ENCODE results near the gene LMCD1. TPM values are rescaled to one million over a fixed set of nuclear protein-coding genes. Genes with fewer than 3 reads are reported as not detected.

The LMCD1 gene
- total RNA-seq, 1 donor from 2014 or later: 9.5 TPM

- Mint-ChIP-seq H3K36me3 (ENCODE audit: low read depth, unreplicated experiment) (no peaks in the 10 kb centered on the region), H3K4me3 (ENCODE audit: unreplicated experiment) (no peak overlapping the region)
- TF ChIP-seq CTCF (IDR thresholded peaks at IDR 0.05; ENCODE audit: unreplicated experiment): no peak
These were observed 27.6 kb downstream of the LMCD1 start for GRCh38 chr3:8529181-8529637.

GRCh38 chr3:8529738-8530525 lies 28.3 kb downstream of the LMCD1 start:
- Mint-ChIP-seq H3K9me3 (ENCODE audit: unreplicated experiment) (no peaks in the 10 kb centered on the region), H3K27me3 (ENCODE audit: unreplicated experiment) (peaks cover 2% of the 10 kb centered on the region), H3K27ac (ENCODE audit: unreplicated experiment) (no peak overlapping the region), H3K36me3 (ENCODE audit: low read depth, unreplicated experiment) (no peaks in the 10 kb centered on the region), H3K4me3 (ENCODE audit: unreplicated experiment) (no peak overlapping the region), H3K4me1 (ENCODE audit: unreplicated experiment) (peaks cover 11% of the 10 kb centered on the region)
- DNase-seq (ENCODE audit: low spot score): no peak
- TF ChIP-seq CTCF (IDR thresholded peaks at IDR 0.05; ENCODE audit: unreplicated experiment): no peak

More at GRCh38 chr3:8529181-8529637, 27.6 kb downstream of the LMCD1 start:
- H3K27me3 Mint-ChIP-seq (ENCODE audit: unreplicated experiment): peaks cover 2% of the 10 kb centered on the region
- H3K9me3 Mint-ChIP-seq (ENCODE audit: unreplicated experiment): no peaks in the 10 kb centered on the region
- peaks cover 4% of the 10 kb centered on the region for H3K4me1 Mint-ChIP-seq (ENCODE audit: unreplicated experiment)
- H3K27ac Mint-ChIP-seq (ENCODE audit: unreplicated experiment): no peak overlapping the region
- no peak for DNase-seq (ENCODE audit: low spot score)

GRCh38 chr3:8530581-8530980 lies 29.0 kb downstream of the LMCD1 start:
- Mint-ChIP-seq H3K27ac (ENCODE audit: unreplicated experiment) (no peak overlapping the region), H3K27me3 (ENCODE audit: unreplicated experiment) (peaks cover 2% of the 10 kb centered on the region), H3K36me3 (ENCODE audit: low read depth, unreplicated experiment) (peaks cover 2% of the 10 kb centered on the region), H3K4me3 (ENCODE audit: unreplicated experiment) (no peak overlapping the region), H3K9me3 (ENCODE audit: unreplicated experiment) (no peaks in the 10 kb centered on the region), H3K4me1 (ENCODE audit: unreplicated experiment) (peaks cover 16% of the 10 kb centered on the region)
- DNase-seq (ENCODE audit: low spot score): no peak
- TF ChIP-seq CTCF (IDR thresholded peaks at IDR 0.05; ENCODE audit: unreplicated experiment): no peak

GRCh38 chr3:8532251-8532871 lies 30.7 kb downstream of the LMCD1 start:
- no peak for TF ChIP-seq CTCF (IDR thresholded peaks at IDR 0.05; ENCODE audit: unreplicated experiment)
- H3K4me1 Mint-ChIP-seq (ENCODE audit: unreplicated experiment): peaks cover 25% of the 10 kb centered on the region
- H3K9me3 Mint-ChIP-seq (ENCODE audit: unreplicated experiment): no peaks in the 10 kb centered on the region
- peaks cover 6% of the 10 kb centered on the region for H3K27me3 Mint-ChIP-seq (ENCODE audit: unreplicated experiment)
- H3K36me3 Mint-ChIP-seq (ENCODE audit: low read depth, unreplicated experiment): peaks cover 3% of the 10 kb centered on the region
- H3K4me3 Mint-ChIP-seq (ENCODE audit: unreplicated experiment): no peak overlapping the region
- H3K27ac Mint-ChIP-seq (ENCODE audit: unreplicated experiment): no peak overlapping the region
- DNase-seq (ENCODE audit: low spot score): no peak

All from endothelial cell (in vitro differentiated cells).